HL-60 (cell line): ENCODE data around the gene FFAR1.

Source experiments
- POLR2AphosphoS5 ChIP-seq: IDR thresholded peaks from 2 replicates; pipeline ENCODE4 v1.6.1; 2012; ENCODE audit warnings: low read depth
- TF ChIP-seq, protein P1 (sequence below): IDR thresholded peaks from one replicate; pipeline ENCODE4 v1.5.1; 2011; ENCODE audit warnings: low read length, control low read depth, inconsistent platforms; ENCODE audit not compliant: insufficient read depth
- TF ChIP-seq, protein P2 (sequence below): IDR thresholded peaks from 2 replicates; pipeline ENCODE4 v1.6.1; 2012; ENCODE audit warnings: low read depth; ENCODE audit not compliant: insufficient replicate concordance

DNA sequence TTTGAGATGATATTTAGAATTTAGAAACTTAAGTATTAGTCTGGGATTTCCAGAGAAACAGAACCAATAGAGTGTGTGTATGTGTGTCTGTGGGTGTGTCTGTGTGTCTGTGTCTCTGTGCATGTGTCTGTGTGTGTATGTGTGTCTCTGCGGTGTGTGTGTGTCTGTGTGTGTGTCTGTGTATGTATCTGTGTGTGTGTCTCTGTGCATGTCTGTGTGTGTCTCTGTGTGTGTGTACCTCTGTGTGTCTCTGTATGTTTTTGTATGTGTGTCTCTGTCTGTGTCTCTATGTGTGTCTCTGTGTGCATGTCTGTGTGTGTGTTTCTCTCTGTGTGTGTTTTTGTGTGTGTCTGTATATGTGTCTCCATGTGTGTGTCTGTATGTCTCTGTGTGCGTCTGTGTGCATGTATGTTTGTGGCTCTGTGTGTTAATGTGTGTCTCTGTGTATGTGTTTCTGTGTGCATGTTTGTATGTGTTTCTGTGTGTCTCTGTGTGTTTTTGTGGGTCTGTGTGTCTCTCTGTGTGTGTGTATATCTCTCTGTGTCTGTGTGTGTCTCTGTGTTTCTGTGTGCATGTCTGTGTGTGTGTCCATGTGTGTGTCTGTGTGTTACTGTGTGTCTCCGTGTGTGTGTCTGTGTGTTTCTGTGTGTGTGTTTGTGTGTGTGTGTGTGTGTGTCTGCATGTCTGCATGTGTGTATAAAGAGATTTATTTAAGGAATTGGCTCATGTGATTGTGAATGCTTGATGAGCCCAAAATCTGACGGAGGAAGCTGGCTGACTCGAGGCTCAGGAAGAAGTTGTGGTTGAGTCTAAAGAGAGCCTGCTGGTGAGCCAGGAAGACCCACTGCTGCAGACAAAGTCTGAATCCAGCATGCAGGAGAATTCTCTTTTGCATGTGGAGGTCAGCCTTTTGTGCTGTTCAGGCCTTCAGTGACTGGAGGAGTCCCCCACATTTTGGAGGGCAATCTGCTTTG, 45.3 kb downstream of the FFAR1 start:
- TF ChIP-seq, protein P1, sequence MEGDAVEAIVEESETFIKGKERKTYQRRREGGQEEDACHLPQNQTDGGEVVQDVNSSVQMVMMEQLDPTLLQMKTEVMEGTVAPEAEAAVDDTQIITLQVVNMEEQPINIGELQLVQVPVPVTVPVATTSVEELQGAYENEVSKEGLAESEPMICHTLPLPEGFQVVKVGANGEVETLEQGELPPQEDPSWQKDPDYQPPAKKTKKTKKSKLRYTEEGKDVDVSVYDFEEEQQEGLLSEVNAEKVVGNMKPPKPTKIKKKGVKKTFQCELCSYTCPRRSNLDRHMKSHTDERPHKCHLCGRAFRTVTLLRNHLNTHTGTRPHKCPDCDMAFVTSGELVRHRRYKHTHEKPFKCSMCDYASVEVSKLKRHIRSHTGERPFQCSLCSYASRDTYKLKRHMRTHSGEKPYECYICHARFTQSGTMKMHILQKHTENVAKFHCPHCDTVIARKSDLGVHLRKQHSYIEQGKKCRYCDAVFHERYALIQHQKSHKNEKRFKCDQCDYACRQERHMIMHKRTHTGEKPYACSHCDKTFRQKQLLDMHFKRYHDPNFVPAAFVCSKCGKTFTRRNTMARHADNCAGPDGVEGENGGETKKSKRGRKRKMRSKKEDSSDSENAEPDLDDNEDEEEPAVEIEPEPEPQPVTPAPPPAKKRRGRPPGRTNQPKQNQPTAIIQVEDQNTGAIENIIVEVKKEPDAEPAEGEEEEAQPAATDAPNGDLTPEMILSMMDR, result no peak
- TF ChIP-seq, protein P2, sequence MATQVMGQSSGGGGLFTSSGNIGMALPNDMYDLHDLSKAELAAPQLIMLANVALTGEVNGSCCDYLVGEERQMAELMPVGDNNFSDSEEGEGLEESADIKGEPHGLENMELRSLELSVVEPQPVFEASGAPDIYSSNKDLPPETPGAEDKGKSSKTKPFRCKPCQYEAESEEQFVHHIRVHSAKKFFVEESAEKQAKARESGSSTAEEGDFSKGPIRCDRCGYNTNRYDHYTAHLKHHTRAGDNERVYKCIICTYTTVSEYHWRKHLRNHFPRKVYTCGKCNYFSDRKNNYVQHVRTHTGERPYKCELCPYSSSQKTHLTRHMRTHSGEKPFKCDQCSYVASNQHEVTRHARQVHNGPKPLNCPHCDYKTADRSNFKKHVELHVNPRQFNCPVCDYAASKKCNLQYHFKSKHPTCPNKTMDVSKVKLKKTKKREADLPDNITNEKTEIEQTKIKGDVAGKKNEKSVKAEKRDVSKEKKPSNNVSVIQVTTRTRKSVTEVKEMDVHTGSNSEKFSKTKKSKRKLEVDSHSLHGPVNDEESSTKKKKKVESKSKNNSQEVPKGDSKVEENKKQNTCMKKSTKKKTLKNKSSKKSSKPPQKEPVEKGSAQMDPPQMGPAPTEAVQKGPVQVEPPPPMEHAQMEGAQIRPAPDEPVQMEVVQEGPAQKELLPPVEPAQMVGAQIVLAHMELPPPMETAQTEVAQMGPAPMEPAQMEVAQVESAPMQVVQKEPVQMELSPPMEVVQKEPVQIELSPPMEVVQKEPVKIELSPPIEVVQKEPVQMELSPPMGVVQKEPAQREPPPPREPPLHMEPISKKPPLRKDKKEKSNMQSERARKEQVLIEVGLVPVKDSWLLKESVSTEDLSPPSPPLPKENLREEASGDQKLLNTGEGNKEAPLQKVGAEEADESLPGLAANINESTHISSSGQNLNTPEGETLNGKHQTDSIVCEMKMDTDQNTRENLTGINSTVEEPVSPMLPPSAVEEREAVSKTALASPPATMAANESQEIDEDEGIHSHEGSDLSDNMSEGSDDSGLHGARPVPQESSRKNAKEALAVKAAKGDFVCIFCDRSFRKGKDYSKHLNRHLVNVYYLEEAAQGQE, result no peak
- no peak for TF ChIP-seq POLR2AphosphoS5
